Head of caudate nucleus (tissue), 42 donors: ENCODE measurements around the gene DDR1.
"Not testable (repeated sequence)": the region's sequence is repeated elsewhere in the genome, so short reads cannot be mapped to it uniquely, and the experiment has no call there.

Experiments
- DNase-seq, 42 donors: peaks; one replicate each; pipeline versions ENCODE4 v3.0.0 to v3.0.0-alpha.2; 2020 to 2021; ENCODE audit warnings: mixed read lengths in 7 of 42
- intact Hi-C: fragments of 100-400 bp; cut with DNase I; formaldehyde crosslinking; loops from one replicate; pipeline ENCODE4 v1.15.0; 2022

Gene DDR1

DNA sequence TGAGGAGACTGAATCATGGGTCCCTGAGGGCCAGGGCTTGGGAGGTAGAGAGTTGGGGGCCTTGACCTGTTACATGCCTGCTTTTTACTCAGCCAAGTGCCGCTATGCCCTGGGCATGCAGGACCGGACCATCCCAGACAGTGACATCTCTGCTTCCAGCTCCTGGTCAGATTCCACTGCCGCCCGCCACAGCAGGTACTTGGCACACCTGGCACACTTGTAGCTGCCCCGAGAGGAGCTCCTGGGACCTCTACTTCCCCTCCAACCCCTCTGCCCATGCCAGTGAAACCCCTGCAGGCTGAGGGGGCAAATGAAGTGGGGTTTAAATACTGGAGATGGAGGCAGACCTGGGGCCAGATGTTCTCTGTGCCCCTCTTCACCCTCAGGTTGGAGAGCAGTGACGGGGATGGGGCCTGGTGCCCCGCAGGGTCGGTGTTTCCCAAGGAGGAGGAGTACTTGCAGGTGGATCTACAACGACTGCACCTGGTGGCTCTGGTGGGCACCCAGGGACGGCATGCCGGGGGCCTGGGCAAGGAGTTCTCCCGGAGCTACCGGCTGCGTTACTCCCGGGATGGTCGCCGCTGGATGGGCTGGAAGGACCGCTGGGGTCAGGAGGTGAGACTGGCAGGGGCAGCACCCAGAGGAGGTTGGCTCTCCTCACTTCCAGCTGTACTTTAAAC, 4.6 kb downstream of the DDR1 start:
- peak in 2 of 42 donors; percentile 7 to 41 for DNase-seq
- intact Hi-C loops, result loop anchor here (10.0 kb wide), 1 partner anchor 144 kb away; the partner anchor contains the start of genes FLOT1 and IER3

- peak in 1 of 42 donors; percentile 9 for DNase-seq
- intact Hi-C loops, result loop anchor here (10.0 kb wide), 1 partner anchor 145 kb away; the partner anchor contains the start of genes FLOT1 and IER3
Observed at GRCh38 chr6:30889496-30889885, 5.2 kb downstream of the DDR1 start.

DNA sequence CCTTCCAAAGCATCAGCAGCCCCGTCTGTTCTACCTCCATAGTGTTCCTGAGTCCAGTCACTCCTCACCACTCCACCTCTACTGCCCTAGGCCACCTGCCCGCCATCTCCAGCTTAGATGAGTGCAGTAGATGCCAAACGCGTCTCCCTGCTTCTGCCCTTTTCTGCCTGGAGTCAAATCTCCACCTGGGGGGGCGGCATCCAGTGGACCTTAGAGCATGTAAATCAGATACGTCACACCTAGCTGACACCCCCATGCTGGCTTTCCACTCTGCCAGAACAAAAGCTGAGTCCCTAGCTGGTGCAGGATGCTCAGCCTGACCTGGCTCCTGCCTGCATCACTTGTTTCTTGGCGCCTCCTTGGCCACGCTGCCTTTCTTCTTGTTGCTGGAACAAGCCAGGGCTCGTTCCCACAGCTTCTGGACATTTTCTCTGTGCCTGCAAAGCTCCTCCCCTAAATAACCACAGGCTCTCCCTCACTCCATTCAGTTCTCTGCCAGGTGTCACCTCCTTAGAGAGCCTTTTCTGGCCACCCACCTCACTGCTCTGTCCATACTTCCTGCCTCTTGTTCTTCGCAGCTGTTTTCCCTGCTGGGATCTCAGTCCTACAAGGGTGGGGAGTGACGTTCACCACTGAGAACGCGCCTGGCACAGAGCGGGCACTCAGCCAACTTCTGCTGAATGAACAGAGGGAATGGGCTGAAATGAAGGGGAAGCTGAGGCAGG, 5.8 kb downstream of the DDR1 start:
- peak; percentile 72 to 95 (median 87) for DNase-seq
- intact Hi-C loops, result loop anchor here (10.0 kb wide), 1 partner anchor 145 kb away; the partner anchor contains the start of genes FLOT1 and IER3

DNA sequence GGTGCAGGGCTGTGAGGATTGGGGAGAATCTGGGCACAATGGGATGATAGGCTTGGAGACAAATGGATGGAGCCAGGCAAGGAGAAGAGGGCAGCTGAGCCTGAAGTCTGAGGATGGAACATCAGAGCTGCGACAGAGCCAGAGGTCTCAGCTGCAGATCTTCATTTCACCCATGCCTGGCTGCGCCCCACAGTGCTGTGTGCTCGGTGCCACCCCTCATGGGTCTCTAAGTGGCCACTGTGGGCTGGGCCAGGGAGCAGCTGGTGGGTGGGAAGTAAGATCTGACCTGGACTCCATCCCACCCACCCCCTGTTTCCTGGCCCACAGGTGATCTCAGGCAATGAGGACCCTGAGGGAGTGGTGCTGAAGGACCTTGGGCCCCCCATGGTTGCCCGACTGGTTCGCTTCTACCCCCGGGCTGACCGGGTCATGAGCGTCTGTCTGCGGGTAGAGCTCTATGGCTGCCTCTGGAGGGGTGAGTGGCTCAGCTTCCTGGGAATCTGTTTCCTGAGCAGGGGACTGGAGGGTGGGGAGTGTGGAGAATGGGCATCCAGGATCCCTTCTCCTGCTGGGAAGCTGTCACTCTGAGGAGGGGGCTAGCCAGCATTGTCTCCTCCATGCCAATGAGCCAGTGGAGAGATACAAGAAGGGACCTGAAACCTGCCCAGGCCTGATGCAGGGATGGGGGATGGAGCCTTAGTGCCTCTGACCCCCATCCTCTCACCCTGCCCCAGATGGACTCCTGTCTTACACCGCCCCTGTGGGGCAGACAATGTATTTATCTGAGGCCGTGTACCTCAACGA, 6.5 kb downstream of the DDR1 start:
- DNase-seq, result peak in 4 of 42 donors; percentile 7 to 22 (median 14)
- intact Hi-C loops, result no loop called here

GRCh38 chr6:30891450-30891723, 7.1 kb downstream of the DDR1 start:
- peak in 2 of 42 donors; percentile 1 to 13 for DNase-seq
- intact Hi-C loops, result no loop called here

DNA sequence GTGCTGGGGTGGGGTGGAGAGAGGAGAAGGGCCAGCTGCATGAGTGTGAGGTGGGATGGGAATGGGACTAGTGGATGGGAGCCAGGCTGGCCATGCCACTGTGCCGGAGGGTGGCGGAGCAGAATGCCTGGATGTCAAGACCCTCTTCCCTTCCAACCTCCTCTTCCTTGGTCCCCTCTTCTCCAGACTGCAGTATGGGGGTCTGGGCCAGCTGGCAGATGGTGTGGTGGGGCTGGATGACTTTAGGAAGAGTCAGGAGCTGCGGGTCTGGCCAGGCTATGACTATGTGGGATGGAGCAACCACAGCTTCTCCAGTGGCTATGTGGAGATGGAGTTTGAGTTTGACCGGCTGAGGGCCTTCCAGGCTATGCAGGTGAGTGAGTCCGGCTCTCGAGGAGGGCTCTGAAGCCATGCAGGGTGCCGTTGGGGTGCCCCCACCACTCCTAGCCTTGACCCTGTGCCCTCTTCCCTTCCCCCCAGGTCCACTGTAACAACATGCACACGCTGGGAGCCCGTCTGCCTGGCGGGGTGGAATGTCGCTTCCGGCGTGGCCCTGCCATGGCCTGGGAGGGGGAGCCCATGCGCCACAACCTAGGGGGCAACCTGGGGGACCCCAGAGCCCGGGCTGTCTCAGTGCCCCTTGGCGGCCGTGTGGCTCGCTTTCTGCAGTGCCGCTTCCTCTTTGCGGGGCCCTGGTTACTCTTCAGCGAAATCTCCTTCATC, 7.7 kb downstream of the DDR1 start:
- intact Hi-C loops, result no loop called here
- peak in 5 of 42 donors; percentile 2 to 33 (median 11) for DNase-seq

GRCh38 chr6:30893001-30893591, 8.8 kb downstream of the DDR1 start:
- DNase-seq, result peak in 3 of 42 donors; percentile 6 to 32 (median 11)
- intact Hi-C loops, result no loop called here

DNA sequence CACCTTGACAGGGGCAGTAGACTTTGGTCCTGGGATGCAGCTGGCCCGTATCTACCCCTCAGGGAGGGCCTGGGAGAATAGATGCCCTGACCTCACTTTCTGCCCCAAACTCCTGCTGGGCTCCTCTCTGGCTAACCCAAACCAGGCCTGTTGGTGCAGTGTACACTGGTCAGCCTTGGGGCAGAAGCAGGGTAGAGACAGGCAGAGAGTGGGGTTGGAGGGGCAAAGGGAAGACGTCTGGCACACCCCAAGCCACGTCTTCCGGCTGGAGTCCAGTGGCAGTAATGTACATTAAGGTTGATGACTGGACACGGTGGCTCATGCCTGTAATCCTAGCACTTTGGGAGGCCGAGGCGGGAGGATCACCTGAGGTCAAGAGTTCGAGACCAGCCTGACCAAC, 9.3 kb downstream of the DDR1 start:
- intact Hi-C loops, result no loop called here
- peak in 2 of 42 donors; percentile 1 to 13 for DNase-seq

DNA sequence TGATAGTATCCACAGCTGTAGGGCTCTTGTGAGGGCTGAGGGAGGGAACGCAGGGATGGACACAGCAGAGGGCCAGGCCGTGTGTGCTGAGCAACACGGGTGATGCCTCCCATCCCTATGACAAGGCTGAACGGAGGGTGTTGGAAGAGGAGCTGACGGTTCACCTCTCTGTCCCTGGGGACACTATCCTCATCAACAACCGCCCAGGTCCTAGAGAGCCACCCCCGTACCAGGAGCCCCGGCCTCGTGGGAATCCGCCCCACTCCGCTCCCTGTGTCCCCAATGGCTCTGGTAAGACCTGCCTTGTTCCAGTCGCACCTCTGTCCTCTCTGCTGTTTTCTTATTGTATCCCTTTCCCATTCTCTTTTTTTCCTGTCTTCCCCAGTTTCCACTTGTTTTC, 10.1 kb downstream of the DDR1 start:
- peak in 1 of 42 donors; percentile 3 for DNase-seq
- intact Hi-C loops, result no loop called here

DNA sequence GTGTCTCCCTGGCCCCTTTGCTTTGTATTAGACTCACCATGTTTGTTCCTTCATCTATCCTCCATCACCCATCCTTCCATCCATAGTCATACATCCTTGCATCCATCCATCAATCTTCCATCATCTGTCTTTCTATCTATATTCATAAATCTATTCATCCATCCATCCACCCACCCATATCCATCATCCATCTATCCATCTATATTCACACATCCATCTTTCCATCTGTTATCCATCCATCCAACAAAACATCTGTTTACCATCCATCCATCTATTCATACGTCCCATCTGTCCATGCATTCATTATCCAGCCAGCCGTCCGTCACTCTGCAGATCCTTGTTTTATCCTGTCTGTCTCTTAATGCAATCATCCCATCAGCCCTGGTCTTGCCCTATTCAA, 10.6 kb downstream of the DDR1 start:
- DNase-seq, result no peak
- intact Hi-C loops, result no loop called here

DNA sequence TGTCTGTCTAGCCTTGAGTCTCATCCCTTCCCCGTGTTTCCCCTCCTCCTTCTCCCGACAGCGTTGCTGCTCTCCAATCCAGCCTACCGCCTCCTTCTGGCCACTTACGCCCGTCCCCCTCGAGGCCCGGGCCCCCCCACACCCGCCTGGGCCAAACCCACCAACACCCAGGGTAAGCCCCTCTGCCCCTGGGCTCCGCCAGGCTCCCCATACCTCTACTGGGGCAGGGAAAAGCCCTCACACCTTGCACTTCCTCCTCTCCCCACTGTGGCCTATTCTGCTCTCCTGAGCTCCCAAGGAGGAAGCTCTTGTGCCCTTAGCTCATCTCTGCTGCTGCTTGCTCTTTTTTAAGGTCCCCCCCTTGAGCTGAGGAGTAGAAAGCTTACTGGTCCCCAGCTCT, 11.0 kb downstream of the DDR1 start:
- no peak for DNase-seq
- intact Hi-C loops, result no loop called here

DNA sequence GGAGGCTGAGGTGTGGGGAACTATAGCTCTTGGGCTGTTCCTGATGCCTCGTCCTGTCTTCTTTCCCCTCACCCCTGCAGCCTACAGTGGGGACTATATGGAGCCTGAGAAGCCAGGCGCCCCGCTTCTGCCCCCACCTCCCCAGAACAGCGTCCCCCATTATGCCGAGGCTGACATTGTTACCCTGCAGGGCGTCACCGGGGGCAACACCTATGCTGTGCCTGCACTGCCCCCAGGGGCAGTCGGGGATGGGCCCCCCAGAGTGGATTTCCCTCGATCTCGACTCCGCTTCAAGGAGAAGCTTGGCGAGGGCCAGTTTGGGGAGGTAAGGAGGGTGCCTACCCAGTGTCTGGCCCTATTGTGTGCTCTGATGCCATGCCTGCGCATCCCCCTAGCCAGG, 12.2 kb downstream of the DDR1 start:
- intact Hi-C loops, result no loop called here

DNA sequence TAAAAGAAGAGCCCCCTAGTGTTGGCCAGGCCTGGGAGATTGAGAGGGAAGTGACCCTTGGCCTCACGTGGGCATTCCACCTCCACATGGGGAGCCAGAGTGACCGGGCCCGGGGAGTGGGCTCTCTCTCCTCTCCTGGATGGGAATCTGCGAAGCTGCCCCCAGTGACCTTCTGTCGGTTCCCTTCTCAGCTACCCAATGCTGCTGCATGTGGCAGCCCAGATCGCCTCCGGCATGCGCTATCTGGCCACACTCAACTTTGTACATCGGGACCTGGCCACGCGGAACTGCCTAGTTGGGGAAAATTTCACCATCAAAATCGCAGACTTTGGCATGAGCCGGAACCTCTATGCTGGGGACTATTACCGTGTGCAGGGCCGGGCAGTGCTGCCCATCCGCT, 13.6 kb downstream of the DDR1 start:
- intact Hi-C loops, result no loop called here
- DNase-seq, result no peak

More for the DNA sequence above, 12.2 kb downstream of the DDR1 start:
- no peak for DNase-seq

GRCh38 chr6:30898750-30899360, 14.5 kb downstream of the DDR1 start:
- DNase-seq, result no peak
- intact Hi-C loops, result no loop called here

GRCh38 chr6:30900863-30901417, 16.6 kb downstream of the DDR1 start:
- intact Hi-C loops, result no loop called here
- DNase-seq, result no peak

DNA sequence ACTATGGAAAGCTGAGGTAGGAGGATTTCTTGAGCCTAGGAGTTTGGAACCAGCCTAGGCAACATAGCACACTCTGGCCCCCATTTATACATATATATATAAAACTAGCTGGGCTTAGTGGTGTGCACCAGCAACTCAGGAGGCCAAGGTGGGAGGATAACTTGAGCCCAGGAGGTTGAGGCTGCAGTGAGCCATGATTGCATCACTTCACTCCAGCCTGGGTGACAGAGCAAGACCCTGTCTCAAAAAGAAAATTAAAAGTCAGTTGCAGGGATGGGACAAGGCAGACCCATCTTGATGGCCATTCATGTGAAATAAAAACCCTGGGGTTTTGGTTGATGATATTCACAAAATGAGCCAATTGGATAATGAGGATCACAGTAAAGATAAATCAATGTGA, 17.1 kb downstream of the DDR1 start:
- intact Hi-C loops, result no loop called here
- DNase-seq, result no peak

DNA sequence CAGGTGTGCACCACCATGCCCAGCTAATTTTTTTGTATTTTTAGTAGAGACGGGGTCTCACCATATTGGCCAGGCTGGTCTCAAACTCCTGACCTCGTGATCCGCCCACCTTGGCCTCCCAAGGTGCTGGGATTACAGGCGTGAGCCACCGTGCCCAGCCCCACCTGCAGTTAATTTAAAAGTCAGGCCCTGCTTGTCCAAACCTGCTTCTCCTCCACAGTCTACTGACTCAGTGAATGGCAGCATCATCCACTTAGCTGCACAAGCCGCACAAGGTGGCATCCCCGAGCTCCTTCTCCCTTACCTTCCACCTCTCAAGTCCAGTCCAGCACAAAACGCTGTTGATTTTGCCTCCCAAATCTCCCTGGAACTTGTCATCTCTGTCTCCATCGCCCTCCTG, 17.9 kb downstream of the DDR1 start:
- intact Hi-C loops, result not testable (repeated sequence)

DNA sequence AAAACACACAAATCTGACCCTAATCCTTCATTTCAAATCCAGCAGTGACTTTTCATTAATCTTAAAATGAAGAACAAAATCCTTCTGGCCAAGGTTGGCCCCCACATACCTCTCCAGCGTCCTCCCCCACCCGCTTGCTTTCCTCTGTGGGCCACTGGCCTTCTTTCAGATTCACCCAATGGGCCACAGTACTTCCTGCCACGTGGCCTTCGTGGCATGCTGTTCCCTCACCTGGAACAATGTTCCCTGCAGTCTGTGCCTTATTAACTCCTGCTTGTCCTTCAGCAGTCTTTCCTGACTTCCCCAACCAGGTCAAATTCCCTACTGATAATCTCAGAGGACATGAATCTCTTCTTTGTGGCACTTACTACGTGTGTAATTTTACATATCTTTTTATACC, 18.4 kb downstream of the DDR1 start:
- intact Hi-C loops, result no loop called here
- DNase-seq, result no peak

More for the DNA sequence above, 17.9 kb downstream of the DDR1 start:
- DNase-seq, result not testable (repeated sequence)
